ENCODE measurements around the gene POLA2. TPM values are rescaled to one million over a fixed set of nuclear protein-coding genes. Genes with fewer than 3 reads are reported as not detected.

POLA2 gene
- total and polyA plus RNA-seq, 7 donors, result 3.6 to 13.4 (median 4.9) TPM

DNA sequence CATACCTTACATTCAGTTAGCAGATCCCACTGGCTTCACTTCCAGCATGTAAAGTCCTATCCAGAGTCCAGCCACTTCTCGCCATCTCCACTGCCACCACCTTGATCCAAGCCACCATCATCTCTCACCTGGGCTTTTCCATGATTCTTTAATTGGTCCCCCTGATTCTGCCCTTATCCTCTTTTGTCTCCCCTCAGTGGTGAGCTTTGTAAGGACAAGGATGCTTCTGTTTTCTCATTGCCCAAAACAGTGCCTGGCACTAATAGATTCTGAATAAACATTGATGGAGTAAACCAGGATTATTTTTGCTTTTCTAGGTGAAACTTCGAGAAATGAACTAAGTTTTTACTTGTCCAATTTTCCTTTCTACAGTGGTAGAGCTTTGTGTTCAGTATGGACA lies 4.4 kb downstream of the POLA2 start:
- Histone ChIP-seq H3K27ac (no peak overlapping the region), H3K36me3 (peaks cover 0 to 34% (median 4%) of the 10 kb centered on the region in 4 donors), H3K4me3 (no peak overlapping the region), H3K4me1 (peaks cover 0 to 15% (median 10%) of the 10 kb centered on the region in 4 donors), H3K9me3 (no peaks in the 10 kb centered on the region), H3K27me3 (no peaks in the 10 kb centered on the region)
- intact Hi-C loops (cut with DNase I), result loop anchor here (10.0 kb wide), 1 partner anchor 249 kb away; no protein-coding TSS in a partner anchor
- 89 to 95% methylated on average over 2 of the region's 2 CpGs for WGBS, 2 donors
- TF ChIP-seq CTCF (IDR thresholded peaks at IDR 0.05) (no peak), POLR2AphosphoS5 (IDR thresholded peaks at IDR 0.05) (no peak), POLR2A (IDR thresholded peaks at IDR 0.05) (no peak), EP300 (IDR thresholded peaks at IDR 0.05) (no peak)
- DNase-seq, result no peak

DNA sequence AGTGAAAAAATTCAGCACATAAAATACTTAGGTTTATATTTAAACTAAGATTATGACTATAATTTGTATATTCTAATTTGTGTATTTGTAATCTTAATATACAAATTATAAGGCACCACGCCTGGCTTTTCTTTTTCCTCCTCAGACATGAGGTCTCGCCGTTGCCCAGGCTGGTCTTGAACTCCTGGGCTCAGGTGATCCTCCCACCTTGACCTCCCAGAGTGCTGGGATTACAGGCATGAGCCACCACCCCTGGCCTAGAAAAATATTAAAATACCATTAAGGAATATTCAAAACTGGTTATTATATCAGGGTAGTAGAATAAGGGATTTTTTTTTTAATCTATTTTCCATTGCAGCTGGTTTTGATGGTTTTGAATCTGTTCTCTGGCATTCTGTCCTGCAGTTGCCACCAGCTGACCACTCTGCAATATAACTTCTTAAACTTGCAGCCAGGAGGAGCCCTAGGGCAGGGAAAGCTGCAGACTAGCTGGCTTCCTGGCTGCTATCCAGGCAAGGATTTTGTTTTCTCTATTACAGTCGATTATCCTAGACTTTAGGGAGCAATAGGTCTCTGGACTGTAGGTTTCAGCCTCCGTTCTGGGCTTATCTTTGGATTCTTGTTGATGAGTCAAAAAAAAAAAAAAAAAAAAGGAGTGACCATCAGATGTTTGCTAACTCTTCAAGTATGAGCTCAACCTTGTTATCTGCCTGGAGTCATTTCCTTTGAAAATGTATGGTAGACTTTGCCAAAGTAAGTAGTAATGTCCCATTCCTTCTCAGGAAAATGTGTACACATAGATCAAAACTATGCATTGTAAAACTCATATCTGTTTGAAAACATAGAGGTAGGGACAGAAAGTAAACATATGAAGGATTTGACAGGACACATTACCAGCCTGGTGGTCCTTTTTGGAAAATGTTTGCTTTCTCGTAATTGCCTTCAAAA lies 13.2 kb downstream of the POLA2 start:
- intact Hi-C loops (cut with DNase I), result loop anchor here (1.0 kb wide), 2 partner anchors 40 to 55 kb away; no protein-coding TSS in a partner anchor
- no peaks in the 10 kb centered on the region for H3K27me3 ChIP-seq
- peaks cover 0 to 15% (median 4%) of the 10 kb centered on the region in 4 donors for H3K36me3 ChIP-seq
- WGBS, 2 donors, result 11 to 53% methylated on average over 6 of the region's 6 CpGs
- no peak overlapping the region for H3K4me3 ChIP-seq
- TF ChIP-seq POLR2A (IDR thresholded peaks at IDR 0.05) (no peak), CTCF (IDR thresholded peaks at IDR 0.05) (peak; percentile 77 to 93 (median 90)), POLR2AphosphoS5 (IDR thresholded peaks at IDR 0.05) (peak; percentile 56 to 90 (median 74))
- no peaks in the 10 kb centered on the region for H3K9me3 ChIP-seq
- H3K4me1 ChIP-seq, result peaks cover 0 to 39% (median 33%) of the 10 kb centered on the region in 4 donors
- DNase-seq, result peak; percentile 93
- H3K27ac ChIP-seq, result peak overlapping the region in 2 of 4 donors; percentile 32 to 58

DNA sequence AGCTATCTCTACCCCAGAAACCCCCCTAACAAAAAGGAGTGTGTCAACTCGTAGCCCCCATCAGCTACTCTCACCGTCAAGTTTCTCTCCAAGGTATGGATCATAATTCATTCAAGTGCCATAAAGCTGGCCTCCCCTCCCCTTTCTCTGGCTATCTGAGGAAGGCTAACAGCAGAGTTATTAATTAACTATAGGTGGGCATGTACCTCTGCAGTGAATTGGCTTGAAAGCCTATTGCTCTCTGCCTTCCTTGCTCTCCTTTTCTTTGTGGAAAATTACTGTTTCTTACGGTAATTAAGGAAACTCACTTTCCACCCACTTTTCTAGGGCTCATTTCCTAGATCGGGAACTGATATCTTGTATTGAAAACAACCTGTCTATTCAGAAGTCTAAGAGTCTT lies 14.1 kb downstream of the POLA2 start:
- H3K4me3 ChIP-seq, result no peak overlapping the region
- peak; percentile 30 for DNase-seq
- TF ChIP-seq POLR2AphosphoS5 (IDR thresholded peaks at IDR 0.05) (no peak), CTCF (IDR thresholded peaks at IDR 0.05) (no peak), POLR2A (IDR thresholded peaks at IDR 0.05) (no peak), EP300 (IDR thresholded peaks at IDR 0.05) (no peak)
- H3K27me3 ChIP-seq, result no peaks in the 10 kb centered on the region
- WGBS, 2 donors, result 18 to 71% methylated on average over 4 of the region's 4 CpGs
- intact Hi-C loops (cut with DNase I), result loop anchor here (1.0 kb wide), 2 partner anchors 39 to 54 kb away; no protein-coding TSS in a partner anchor
- H3K9me3 ChIP-seq, result no peaks in the 10 kb centered on the region
- peaks cover 0 to 7% (median 1%) of the 10 kb centered on the region in 4 donors for H3K36me3 ChIP-seq
- peak overlapping the region in 2 of 4 donors; percentile 32 to 58 for H3K27ac ChIP-seq
- peaks cover 0 to 41% (median 36%) of the 10 kb centered on the region in 4 donors for H3K4me1 ChIP-seq

DNA sequence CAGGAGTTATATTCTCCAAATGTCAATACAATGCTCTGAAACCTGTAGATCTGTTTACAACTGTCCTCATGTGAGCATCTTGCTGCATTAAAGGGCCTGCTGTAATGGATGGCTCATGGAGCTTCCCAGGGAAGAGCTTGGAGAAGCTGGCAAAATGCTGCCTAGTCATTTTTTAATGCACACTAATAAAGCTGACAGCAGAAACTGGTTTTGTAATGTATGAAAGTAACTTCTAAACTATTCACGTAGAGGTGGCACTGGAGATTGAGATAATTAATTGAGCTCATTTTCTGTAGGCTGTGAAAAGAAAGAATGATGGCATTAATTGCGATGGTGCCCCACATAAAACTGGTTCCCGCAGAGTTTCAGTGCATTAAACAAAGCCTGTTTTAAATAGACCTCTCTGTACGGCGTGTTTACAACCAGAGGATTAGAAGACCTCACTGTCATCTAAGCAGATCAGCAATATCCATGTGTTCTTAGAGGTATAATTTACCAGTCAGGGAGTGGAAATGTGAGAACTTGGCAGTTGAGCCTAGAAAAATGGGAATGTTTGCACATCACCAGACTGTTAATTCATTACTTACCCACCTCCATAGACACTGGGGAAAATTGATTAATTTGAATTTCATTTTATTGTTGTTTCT lies 16.0 kb downstream of the POLA2 start:
- H3K27ac ChIP-seq, result peak overlapping the region; percentile 49 to 62 (median 59)
- peaks cover 0 to 41% (median 36%) of the 10 kb centered on the region in 4 donors for H3K4me1 ChIP-seq
- WGBS, 2 donors, result 86% methylated on average over 5 of the region's 5 CpGs
- no peak for TF ChIP-seq EP300 (IDR thresholded peaks at IDR 0.05)
- no peak for TF ChIP-seq CTCF (IDR thresholded peaks at IDR 0.05)
- TF ChIP-seq POLR2A (IDR thresholded peaks at IDR 0.05), result no peak
- TF ChIP-seq POLR2AphosphoS5 (IDR thresholded peaks at IDR 0.05), result no peak
- intact Hi-C loops (cut with DNase I), result no loop called here
- peaks cover 0 to 20% (median 4%) of the 10 kb centered on the region in 4 donors for H3K36me3 ChIP-seq
- no peaks in the 10 kb centered on the region for H3K9me3 ChIP-seq
- DNase-seq, result peak; percentile 17
- no peaks in the 10 kb centered on the region for H3K27me3 ChIP-seq
- H3K4me3 ChIP-seq, result no peak overlapping the region

All from sigmoid colon (tissue), 7 donors.